NCI-H1105 treated with DMSO at 0.1 percent for 48 hours (cell line): ENCODE results near the gene KCNV2.
A peak's percentile ranks its signal among the peaks of the same experiment; 100 is the strongest.
"Not testable (repeated sequence)": the region's sequence is repeated elsewhere in the genome, so short reads cannot be mapped to it uniquely, and the experiment has no call there.

ENCODE experiments used
- DNase-seq: peaks from one replicate; lab custom pipeline; 2025; lab: John Stamatoyannopoulos, UW

Gene KCNV2

GRCh38 chr9:2717385-2717784, at the start of gene KCNV2:
TSS of gene KCNV2 (plus strand) at chr9:2717510. CDS start at chr9:2717740, 230 bp downstream.
- no peak for DNase-seq

GRCh38 chr9:2673161-2673560, 44.1 kb upstream of the KCNV2 start:
- no peak for DNase-seq

GRCh38 chr9:2674141-2674824, 43.0 kb upstream of the KCNV2 start:
- no peak for DNase-seq

- DNase-seq, result no peak
Measured at GRCh38 chr9:2675834-2676233, 41.5 kb upstream of the KCNV2 start.

GRCh38 chr9:2676466-2676865, 40.8 kb upstream of the KCNV2 start:
- DNase-seq, result peak; percentile 66

GRCh38 chr9:2677915-2678889, 39.1 kb upstream of the KCNV2 start:
- no peak for DNase-seq

- DNase-seq, result no peak
Measured at GRCh38 chr9:2679011-2679410, 38.3 kb upstream of the KCNV2 start.

GRCh38 chr9:2681981-2682380, 35.3 kb upstream of the KCNV2 start:
- peak; percentile 11 for DNase-seq

GRCh38 chr9:2686911-2687310, 30.4 kb upstream of the KCNV2 start:
- DNase-seq, result no peak

- DNase-seq, result no peak
Measured at GRCh38 chr9:2688636-2689035, 28.7 kb upstream of the KCNV2 start.

GRCh38 chr9:2691212-2691611, 26.1 kb upstream of the KCNV2 start:
- no peak for DNase-seq

GRCh38 chr9:2691626-2692025, 25.7 kb upstream of the KCNV2 start:
- no peak for DNase-seq

GRCh38 chr9:2693056-2693455, 24.3 kb upstream of the KCNV2 start:
- DNase-seq, result no peak

GRCh38 chr9:2697492-2697891, 19.8 kb upstream of the KCNV2 start:
- DNase-seq, result no peak

- DNase-seq, result no peak
Measured at GRCh38 chr9:2700398-2700797, 16.9 kb upstream of the KCNV2 start.

- no peak for DNase-seq
Measured at GRCh38 chr9:2700909-2701550, 16.3 kb upstream of the KCNV2 start.

- DNase-seq, result no peak
Measured at GRCh38 chr9:2704504-2704903, 12.8 kb upstream of the KCNV2 start.

GRCh38 chr9:2707256-2707655, 10.1 kb upstream of the KCNV2 start:
- not testable (repeated sequence) for DNase-seq

GRCh38 chr9:2709645-2710101, 7.6 kb upstream of the KCNV2 start:
- no peak for DNase-seq

- no peak for DNase-seq
Measured at GRCh38 chr9:2711716-2712115, 5.6 kb upstream of the KCNV2 start.

GRCh38 chr9:2718001-2718697, 839 bp downstream of the KCNV2 start:
- no peak for DNase-seq

GRCh38 chr9:2718698-2719033, 1.4 kb downstream of the KCNV2 start:
- no peak for DNase-seq
